ENCODE data around the gene ZGPAT. TPM values are rescaled to one million over a fixed set of nuclear protein-coding genes. Genes with fewer than 3 reads are reported as not detected.
"Not testable (repeated sequence)": the region's sequence is repeated elsewhere in the genome, so short reads cannot be mapped to it uniquely, and the experiment has no call there.

The ZGPAT gene
- 10.6 and 12.8 TPM in 2 replicates for total RNA-seq (2014; rRNA removed; shearing (Covaris generic))
- 65.0 and 87.6 TPM in 2 replicates for polyA plus RNA-seq (2014; cell fraction: nucleus; rRNA removed)

DNA sequence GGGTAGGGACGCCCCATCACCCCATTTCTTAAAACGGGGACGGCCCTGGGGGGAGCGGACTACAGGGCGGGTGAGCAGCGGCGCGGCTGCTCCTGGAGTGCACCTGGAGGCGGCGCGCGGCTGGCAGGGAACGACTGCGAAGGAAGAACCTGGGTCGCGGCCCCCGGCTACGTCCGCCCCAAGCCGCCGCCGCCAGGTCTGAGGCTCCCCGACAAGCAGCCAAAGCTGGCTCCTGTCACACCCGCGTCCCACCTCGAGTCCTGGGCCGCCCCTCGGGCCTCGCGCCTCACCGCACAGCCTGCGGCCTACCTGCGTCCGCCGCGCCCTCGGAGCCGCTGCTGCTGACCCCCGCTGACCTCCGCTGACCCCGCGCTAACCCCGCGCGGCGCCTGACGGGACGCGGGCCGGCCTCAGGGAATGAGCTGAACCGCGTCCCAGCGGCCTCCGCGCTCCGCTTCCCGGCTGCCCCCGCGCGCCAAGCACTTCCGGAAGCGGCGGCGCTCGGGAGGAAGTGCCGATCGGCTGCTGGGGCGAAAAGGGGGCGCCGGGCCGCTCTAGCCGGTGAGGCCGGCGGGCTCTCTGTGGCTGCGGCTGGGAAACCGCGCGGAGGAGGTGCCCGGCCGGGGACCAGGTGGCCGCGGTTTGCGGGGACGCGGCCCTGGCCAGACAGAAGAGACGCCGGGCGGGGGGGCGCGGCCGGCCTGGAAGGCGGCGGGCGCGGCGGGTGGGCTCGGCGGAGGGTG, at the start of gene ZGPAT, which contains the start of gene ARFRP1:
ZGPAT (plus strand) TSS at position 482 of the 743 bp plus-strand sequence. CDS start 542 bp downstream, outside the sequence.
ARFRP1 (minus strand) TSS at position 419 of the 743 bp plus-strand sequence. CDS start 885 bp downstream, outside the sequence.
- DNase-seq (ENCODE audit: extremely low read depth, low read depth) = peak; percentile 70

DNA sequence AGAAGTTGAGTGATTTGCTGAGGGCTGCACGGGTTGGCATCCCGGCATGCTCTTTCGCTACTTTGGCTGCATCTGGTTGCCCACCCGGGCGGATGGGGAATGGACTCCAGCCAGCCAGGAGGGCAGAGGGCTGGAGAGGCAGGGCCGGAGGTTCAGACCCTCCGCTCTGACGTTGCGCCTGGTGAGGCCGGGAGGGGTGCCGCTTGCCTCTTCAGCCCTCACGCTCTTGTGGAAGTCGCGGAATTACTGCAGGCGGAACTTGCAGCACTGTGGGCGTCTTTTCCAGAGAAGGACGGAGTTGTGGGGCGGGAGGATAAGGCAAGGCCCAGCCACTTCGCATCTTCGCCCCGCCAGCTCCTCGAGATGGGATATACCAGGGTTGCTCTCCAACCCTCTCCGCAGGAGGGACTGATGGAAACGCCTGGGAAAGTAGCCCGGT, 49.1 kb upstream of the ZGPAT start:
- DNase-seq (ENCODE audit: extremely low read depth, low read depth) = no peak

GRCh38 chr20:63659370-63659769, 48.5 kb upstream of the ZGPAT start:
- DNase-seq (ENCODE audit: extremely low read depth, low read depth) = no peak

DNA sequence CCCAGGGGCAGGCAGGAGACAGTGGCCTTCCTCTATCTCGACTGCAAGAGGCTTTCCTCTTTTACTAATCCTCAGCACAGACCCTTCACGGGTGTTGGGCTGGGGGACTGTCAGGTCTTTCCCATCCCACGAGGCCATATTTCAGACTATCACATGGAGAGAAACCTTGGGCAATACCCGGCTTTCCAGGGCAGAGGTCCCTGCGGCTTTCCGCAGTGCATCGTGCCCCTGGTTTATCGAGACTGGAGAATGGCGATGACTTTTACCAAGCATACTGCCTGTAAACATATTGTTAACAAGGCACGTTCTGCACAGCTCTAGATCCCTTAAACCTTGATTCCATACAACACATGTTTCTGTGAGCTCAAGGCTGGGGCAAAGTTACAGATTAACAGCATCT, 47.7 kb upstream of the ZGPAT start:
- not testable (repeated sequence) for DNase-seq (ENCODE audit: extremely low read depth, low read depth)

DNA sequence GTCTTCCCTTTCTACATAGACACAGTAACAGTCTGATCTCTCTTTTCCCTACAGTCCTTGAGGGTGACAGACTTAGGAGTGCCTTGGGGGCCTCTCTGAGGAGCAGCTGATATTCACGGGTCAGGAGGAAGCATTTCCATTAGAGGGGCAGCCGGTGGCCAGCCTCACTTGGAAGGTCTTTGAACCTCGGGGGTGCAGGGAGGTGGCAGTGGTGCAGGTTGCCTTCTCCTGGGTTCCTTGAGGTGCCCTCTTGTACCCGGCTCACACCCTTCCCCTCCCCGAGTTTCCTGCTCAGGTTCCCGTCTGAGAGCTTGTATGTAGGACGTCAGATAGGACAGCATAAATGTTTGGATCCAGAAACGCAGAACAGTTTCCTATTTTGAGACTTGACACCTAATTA, 47.2 kb upstream of the ZGPAT start:
- DNase-seq (ENCODE audit: extremely low read depth, low read depth) = no peak

- no peak for DNase-seq (ENCODE audit: extremely low read depth, low read depth)
Measured at GRCh38 chr20:63661108-63661507, 46.7 kb upstream of the ZGPAT start.

DNA sequence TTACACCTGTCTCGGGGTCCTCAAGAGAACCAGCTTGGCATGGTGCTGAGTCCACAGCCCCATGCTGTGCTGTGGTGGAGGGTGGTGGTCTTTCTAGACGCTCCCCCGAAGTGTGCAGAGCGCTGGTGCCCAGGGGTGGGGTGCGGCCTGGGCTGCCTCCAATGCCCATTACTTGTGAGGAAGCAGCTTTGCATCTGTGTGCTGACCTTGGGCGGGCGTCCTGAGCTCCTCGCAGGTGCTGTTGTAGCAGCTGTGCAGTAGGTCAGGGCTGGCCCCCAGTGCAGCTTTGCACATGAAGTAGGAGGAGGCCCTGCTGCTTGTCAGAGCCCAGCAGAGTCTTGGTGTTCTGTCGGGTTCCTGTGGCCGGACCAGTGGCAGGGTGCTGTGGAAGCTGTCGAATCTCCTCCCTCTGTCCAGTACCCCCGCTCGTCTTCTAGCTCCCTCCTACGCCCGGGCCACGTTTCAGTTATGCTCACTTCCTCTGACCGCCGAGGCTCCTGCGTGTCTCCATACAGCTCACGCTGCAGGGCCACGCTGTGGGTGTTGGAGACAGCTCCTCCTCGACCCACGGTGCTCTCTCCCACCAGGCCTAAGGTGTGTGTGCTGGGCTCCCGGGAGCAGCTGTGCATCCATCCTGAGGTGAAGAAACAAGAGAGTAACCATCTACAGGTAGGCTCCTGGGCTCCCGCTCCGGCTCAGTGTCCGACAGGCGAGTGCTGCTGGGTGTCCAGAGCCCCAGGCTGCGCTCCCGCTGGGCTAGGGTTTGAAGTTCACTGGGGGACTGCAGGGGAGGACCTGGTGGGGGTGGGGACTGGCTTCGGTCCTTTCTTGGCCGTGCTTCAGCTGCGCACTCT, 45.7 kb upstream of the ZGPAT start:
- no peak for DNase-seq (ENCODE audit: extremely low read depth, low read depth)

DNA sequence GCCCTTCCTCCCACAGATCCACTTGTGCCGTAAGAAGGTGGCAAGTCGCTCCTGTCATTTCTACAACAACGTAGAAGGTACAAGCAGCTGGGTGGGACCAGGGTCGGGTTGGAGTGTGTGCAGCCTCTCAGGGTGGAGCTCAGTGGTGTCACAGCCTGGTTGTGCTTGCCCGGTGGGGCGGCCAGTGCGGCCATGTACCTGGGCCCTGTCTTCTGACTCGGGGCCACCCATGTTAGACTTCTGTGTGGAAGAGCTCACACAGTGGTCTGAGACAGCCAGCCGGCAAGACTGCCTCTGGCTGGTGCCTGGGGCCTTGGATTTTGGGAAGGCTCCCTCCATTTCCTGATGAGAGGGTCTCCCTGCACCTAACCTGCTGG, 45.0 kb upstream of the ZGPAT start:
- DNase-seq (ENCODE audit: extremely low read depth, low read depth) = no peak

GRCh38 chr20:63663332-63664066, 44.3 kb upstream of the ZGPAT start:
- DNase-seq (ENCODE audit: extremely low read depth, low read depth) = no peak

- no peak for DNase-seq (ENCODE audit: extremely low read depth, low read depth)
Measured at GRCh38 chr20:63664143-63664851, 43.5 kb upstream of the ZGPAT start.

GRCh38 chr20:63664861-63665594, 42.8 kb upstream of the ZGPAT start:
- DNase-seq (ENCODE audit: extremely low read depth, low read depth) = no peak

GRCh38 chr20:63665708-63666107, 42.1 kb upstream of the ZGPAT start:
- no peak for DNase-seq (ENCODE audit: extremely low read depth, low read depth)

GRCh38 chr20:63667858-63668257, 40.0 kb upstream of the ZGPAT start:
- no peak for DNase-seq (ENCODE audit: extremely low read depth, low read depth)

DNA sequence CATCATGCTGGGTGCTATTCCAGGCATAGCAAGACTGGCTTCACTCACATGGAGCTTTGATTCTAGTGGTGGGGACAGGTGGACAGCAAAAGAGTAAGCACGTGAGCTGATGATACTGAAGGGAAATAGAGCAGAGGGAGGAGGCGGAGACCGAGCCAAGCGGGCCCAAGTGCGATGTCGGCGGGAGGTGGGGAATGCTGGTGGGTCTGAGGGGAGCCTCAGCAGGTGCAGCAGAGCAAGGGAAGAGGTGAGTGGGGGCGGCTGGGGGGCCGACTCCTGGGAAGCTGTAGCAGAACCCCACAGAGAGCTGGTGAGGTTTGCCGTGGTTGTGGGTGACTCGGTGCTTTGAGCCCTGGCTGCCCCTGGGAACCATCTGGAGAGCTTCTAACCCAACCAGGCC, 39.5 kb upstream of the ZGPAT start:
- DNase-seq (ENCODE audit: extremely low read depth, low read depth) = no peak

GRCh38 chr20:63671695-63672094, 36.1 kb upstream of the ZGPAT start:
- DNase-seq (ENCODE audit: extremely low read depth, low read depth) = not testable (repeated sequence)

DNA sequence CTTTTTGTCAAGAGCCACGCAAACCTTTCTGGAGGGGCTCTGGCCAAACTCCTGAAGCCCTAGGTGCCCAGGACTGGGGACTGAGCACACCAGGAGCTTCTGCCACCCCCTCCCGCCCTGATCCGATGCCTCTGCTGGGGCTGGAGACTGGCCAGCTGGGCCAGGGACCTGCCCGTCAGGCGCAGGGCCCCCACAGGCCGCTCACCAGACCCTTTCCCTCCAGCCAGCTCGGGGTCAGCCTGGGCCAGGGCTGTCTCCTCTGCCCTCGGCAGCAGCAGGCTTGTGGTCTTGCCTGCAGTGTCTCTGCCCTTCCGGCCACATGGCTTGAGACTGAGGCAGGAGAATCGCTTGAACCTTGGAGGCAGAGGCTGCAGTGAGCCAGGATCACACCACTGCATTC, 35.2 kb upstream of the ZGPAT start:
- no peak for DNase-seq (ENCODE audit: extremely low read depth, low read depth)

DNA sequence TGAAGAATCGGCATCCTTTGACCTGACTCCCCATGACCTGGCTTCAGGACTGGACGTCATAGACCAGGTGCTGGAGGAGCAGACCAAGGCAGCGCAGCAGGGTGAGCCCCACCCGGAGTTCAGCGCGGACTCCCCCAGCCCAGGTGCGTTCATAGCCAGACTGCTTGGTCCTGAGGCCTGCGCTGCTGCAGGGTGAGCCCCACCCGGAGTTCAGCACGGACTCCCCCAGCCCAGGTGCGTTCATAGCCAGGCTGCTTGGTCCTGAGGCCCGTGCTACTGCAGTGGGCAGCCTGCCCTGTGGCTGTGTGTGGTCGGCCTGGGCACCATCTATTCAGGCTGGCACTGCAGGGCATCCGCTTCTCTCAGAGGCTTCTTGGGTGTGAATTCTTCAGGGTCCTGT, 33.9 kb upstream of the ZGPAT start:
- no peak for DNase-seq (ENCODE audit: extremely low read depth, low read depth)

DNA sequence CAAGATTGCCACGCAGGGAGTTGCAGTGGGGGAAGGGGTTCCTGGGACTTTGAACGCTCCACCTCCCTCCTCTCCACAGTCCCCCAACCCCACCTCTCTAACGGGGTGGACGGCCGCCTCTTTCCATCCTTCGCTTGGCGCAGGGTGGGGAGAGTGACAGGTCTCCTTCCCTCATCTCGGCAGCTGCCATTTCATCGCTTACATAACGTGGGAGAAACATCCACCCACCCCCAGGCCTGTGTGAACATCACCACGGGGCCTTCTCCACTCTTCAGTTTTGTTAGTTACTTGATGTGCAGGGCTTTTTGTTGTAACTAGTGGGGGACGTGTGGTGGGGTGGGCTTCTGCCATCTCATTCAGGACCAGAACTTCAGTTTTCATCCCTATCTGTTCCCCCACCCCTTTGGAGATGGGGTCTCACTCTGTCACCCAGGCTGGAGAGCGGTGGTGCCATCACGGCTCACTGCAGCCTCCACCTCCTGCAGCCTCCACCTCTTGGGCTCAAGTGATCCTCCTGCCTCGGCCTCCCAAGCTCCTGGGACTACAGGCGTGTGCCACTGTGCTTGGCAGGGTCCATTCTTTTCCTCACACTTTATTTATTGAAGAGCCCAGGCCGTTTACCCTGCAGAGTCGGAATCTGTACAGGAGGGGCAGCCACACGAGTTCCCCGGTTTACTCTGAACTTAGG, 32.0 kb upstream of the ZGPAT start:
- no peak for DNase-seq (ENCODE audit: extremely low read depth, low read depth)

DNA sequence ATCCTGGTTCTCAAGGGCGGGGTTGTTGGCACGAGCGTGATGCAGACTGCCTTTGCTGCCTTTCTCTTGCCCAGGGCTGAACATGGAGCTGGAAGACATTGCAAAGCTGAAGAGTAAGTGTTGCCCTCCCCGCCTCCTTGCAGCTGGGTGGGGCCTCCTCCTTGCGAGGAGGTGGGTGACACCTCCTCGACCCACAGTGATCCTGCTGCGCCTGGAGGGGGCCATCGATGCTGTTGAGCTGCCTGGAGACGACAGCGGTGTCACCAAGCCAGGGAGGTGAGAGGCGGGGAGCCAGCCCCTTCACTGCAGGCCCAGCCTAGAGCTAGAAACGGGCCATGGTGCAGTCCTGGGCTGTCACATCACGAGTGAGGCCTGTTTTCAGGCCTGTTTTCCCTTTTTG, 29.8 kb upstream of the ZGPAT start:
- DNase-seq (ENCODE audit: extremely low read depth, low read depth) = no peak
